HuH-7 (cell line): ENCODE data around the gene SLC8A3.

Experiments used
- DNase-seq: peaks from one replicate; pipeline ENCODE4 v3.0.0; 2011; ENCODE audit warnings: low spot score

SLC8A3 gene

GRCh38 chr14:70114621-70115156 lies 74.1 kb downstream of the SLC8A3 start:
- no peak for DNase-seq

GRCh38 chr14:70113211-70113610 lies 75.5 kb downstream of the SLC8A3 start:
- no peak for DNase-seq

- DNase-seq: no peak
Measured at GRCh38 chr14:70108419-70108818, 80.3 kb downstream of the SLC8A3 start.

GRCh38 chr14:70107309-70107708 lies 81.4 kb downstream of the SLC8A3 start:
- DNase-seq: no peak

- no peak for DNase-seq
Measured at GRCh38 chr14:70100071-70100470, 88.7 kb downstream of the SLC8A3 start.

- DNase-seq: no peak
Measured at GRCh38 chr14:70098250-70098809, 90.4 kb downstream of the SLC8A3 start.

- no peak for DNase-seq
Measured at GRCh38 chr14:70097576-70098249, 91.0 kb downstream of the SLC8A3 start.

- peak; percentile 19 for DNase-seq
Measured at GRCh38 chr14:70096866-70097265, 91.9 kb downstream of the SLC8A3 start.

GRCh38 chr14:70094631-70095030 lies 94.1 kb downstream of the SLC8A3 start:
- DNase-seq: no peak

GRCh38 chr14:70094106-70094505 lies 94.6 kb downstream of the SLC8A3 start:
- no peak for DNase-seq

GRCh38 chr14:70093156-70093555 lies 95.6 kb downstream of the SLC8A3 start:
- no peak for DNase-seq

GRCh38 chr14:70087380-70087697 lies 101.4 kb downstream of the SLC8A3 start:
- no peak for DNase-seq

GRCh38 chr14:70086685-70087379 lies 101.9 kb downstream of the SLC8A3 start:
- peak; percentile 7 for DNase-seq

GRCh38 chr14:70084226-70084625 lies 104.5 kb downstream of the SLC8A3 start:
- no peak for DNase-seq

- no peak for DNase-seq
Measured at GRCh38 chr14:70082394-70082793, 106.4 kb downstream of the SLC8A3 start.

- DNase-seq: no peak
Measured at GRCh38 chr14:70080076-70080475, 108.7 kb downstream of the SLC8A3 start.

GRCh38 chr14:70078329-70078728 lies 110.4 kb downstream of the SLC8A3 start:
- no peak for DNase-seq

GRCh38 chr14:70077720-70078119 lies 111.0 kb downstream of the SLC8A3 start:
- no peak for DNase-seq

- DNase-seq: no peak
Measured at GRCh38 chr14:70077005-70077404, 111.7 kb downstream of the SLC8A3 start.

GRCh38 chr14:70073924-70074566 lies 114.7 kb downstream of the SLC8A3 start:
- peak; percentile 69 for DNase-seq

GRCh38 chr14:70069186-70069585 lies 119.6 kb downstream of the SLC8A3 start:
- DNase-seq: no peak

- DNase-seq: no peak
Measured at GRCh38 chr14:70067810-70068209, 120.9 kb downstream of the SLC8A3 start.
